Adrenal gland (tissue), 5 donors: ENCODE data around the gene CCDC92B.

Source experiments
- CTCF ChIP-seq, 6 experiments: fragments of 450-650 bp in 4 of 6; fragments of 200-600 bp in 2 of 6; sonication (generic) in 1 of 6; IDR thresholded peaks; 1 replicate in 5 of 6; 2 replicates in 1 of 6; pipeline versions ENCODE4 v1.5.1 to v1.8.0; 2016 to 2021; ENCODE audit warnings: antibody characterized with exemption in 6 of 6, mild to moderate bottlenecking in 2 of 6, moderate library complexity in 1 of 6
- POLR2A ChIP-seq, 2 donors: fragments of 450-650 bp; IDR thresholded peaks; one replicate each; pipeline ENCODE4 v1.6.1; 2017; ENCODE audit warnings: antibody characterized with exemption in 2 of 2, mild to moderate bottlenecking in 2 of 2, moderate library complexity in 1 of 2
- donor health status: DM: no; HTN: no; CAD: no.

GRCh38 chr17:2690165-2691068 lies 59.0 kb downstream of the CCDC92B start:
- no peak for TF ChIP-seq POLR2A (IDR thresholded peaks at IDR 0.05)
- no peak for TF ChIP-seq CTCF (IDR thresholded peaks at IDR 0.05)
